Ovary (tissue), 9 donors: ENCODE measurements around the gene EYS. TPM values are rescaled to one million over a fixed set of nuclear protein-coding genes. Genes with fewer than 3 reads are reported as not detected.

ENCODE experiments used
- DNase-seq, 5 donors: peaks; one replicate each; pipeline ENCODE4 v3.0.0-alpha.2; 2019 to 2020
- H3K27ac ChIP-seq, 2 donors: fragments of 200-600 bp; one replicate each; pipeline versions ENCODE4 v1.5.1 to v1.8.0; 2019 to 2022
- H3K27me3 ChIP-seq: fragments of 200-600 bp; one replicate; pipeline ENCODE4 v1.8.0; 2022
- H3K36me3 ChIP-seq: fragments of 200-600 bp; sonication (generic); one replicate; pipeline ENCODE4 v1.5.1; 2019
- H3K4me1 ChIP-seq: one replicate; pipeline ENCODE4 v1.8.1; 2013; ENCODE audit warnings: mild to moderate bottlenecking, moderate library complexity; ENCODE audit not compliant: insufficient read depth
- H3K4me3 ChIP-seq: fragments of 200-600 bp; sonication (generic); one replicate; pipeline ENCODE4 v1.5.1; 2017
- H3K9me3 ChIP-seq, 2 donors: fragments of 200-600 bp in 1 of 2; sonication (generic) in 1 of 2; one replicate each; pipeline versions ENCODE4 v1.5.1 to v1.8.1; 2013 to 2019; ENCODE audit warnings: mild to moderate bottlenecking in 1 of 2, moderate library complexity in 1 of 2
- CTCF ChIP-seq, 3 donors: fragments of 450-650 bp in 2 of 3; fragments of 200-600 bp in 1 of 3; IDR thresholded peaks; one replicate each; pipeline versions ENCODE4 v1.5.1 to v1.8.0; 2016 to 2022; ENCODE audit warnings: antibody characterized with exemption in 3 of 3, mild to moderate bottlenecking in 1 of 3
- EP300 ChIP-seq: sonication (generic); formaldehyde crosslinking; IDR thresholded peaks from one replicate; pipeline ENCODE4 v1.6.1; 2017; ENCODE audit warnings: antibody characterized with exemption
- POLR2A ChIP-seq: fragments of 450-650 bp; IDR thresholded peaks from one replicate; pipeline ENCODE4 v1.6.1; 2017; ENCODE audit warnings: antibody characterized with exemption, mild to moderate bottlenecking, moderate library complexity
- WGBS, 3 donors: extraction: QIAGEN DNeasy Blood & Tissue Kit in 1 of 3; methylation state at CpG; one replicate each; pipeline versions ENCODE4 v1.1.5 to v1.1.7; 2013 to 2017; 5-methylcytosine and 5-hydroxymethylcytosine counted together
- intact Hi-C, 4 donors: fragments of 100-400 bp; cut with DNase I; formaldehyde crosslinking; loops; one replicate each; pipeline versions ENCODE4 v1.11.0 to v1.15.1; 2022 to 2023
- polyA plus RNA-seq, 2 donors: library from polyadenylated mRNA; stranded (reverse); fragments of 200-250 nt in 1 of 2; fragments of 350-450 nt in 1 of 2; fragmentation: Illumina TruSeq in 1 of 2; extraction: RNeasy Lipid Tissue Mini Kit (QIAGEN cat#74804) in 1 of 2; gene quantifications; one replicate each; pipeline ENCODE4 v1.2.3, GENCODE V29; 2013 to 2014
- total RNA-seq, 7 donors: library from RNA; depleted of rRNA in 2 of 7; stranded (reverse); fragments of >200 nt in 2 of 7; fragmentation: NEBNext Ultra II Directional in 3 of 7; extraction: Animal tissue kit (Norgen Biotek cat#: 25700) in 3 of 7; gene quantifications; one replicate each; pipeline versions ENCODE4 v1.1.0 to v1.2.4, GENCODE V29; 2016 to 2023
- donor health status: DM: no; HTN: no; CAD: no; lungs with moderate emphysema.
- donor health status: DM: no; HTN: no; CAD: no.
- donor health status: Bipolar disorder and iron deficiency.
- donor health status: DM: yes; HTN: yes; CAD: no.
- donor health status: DM: no; HTN: no; CAD: no.
- donor health status: DM: yes; HTN: yes; CAD: no.

The EYS gene
- total and polyA plus RNA-seq, 9 donors, result under 0.01 to 0.03 (median 0.01) TPM; not detected in 6

- H3K4me1 ChIP-seq, result no peaks in the 10 kb centered on the region
- WGBS, 3 donors, result 86 to 89% (median 87%) methylated on average over 3 of the region's 3 CpGs
- H3K27me3 ChIP-seq, result no peaks in the 10 kb centered on the region
- intact Hi-C loops, result no loop called here
- no peaks in the 10 kb centered on the region for H3K9me3 ChIP-seq
- H3K4me3 ChIP-seq, result no peak overlapping the region
- no peaks in the 10 kb centered on the region for H3K36me3 ChIP-seq
- no peak overlapping the region for H3K27ac ChIP-seq
- TF ChIP-seq CTCF (IDR thresholded peaks at IDR 0.05) (no peak), POLR2A (no peak), EP300 (no peak)
- DNase-seq, result no peak
Measured at GRCh38 chr6:65719101-65719500, 12.1 kb upstream of the EYS start.

- Histone ChIP-seq H3K27me3 (no peaks in the 10 kb centered on the region), H3K9me3 (no peaks in the 10 kb centered on the region), H3K27ac (no peak overlapping the region), H3K36me3 (no peaks in the 10 kb centered on the region), H3K4me1 (no peaks in the 10 kb centered on the region), H3K4me3 (no peak overlapping the region)
- intact Hi-C loops, result no loop called here
- TF ChIP-seq CTCF (IDR thresholded peaks at IDR 0.05) (no peak), EP300 (no peak), POLR2A (no peak)
- no peak for DNase-seq
Measured at GRCh38 chr6:65711531-65711930, 4.5 kb upstream of the EYS start.

- Histone ChIP-seq H3K4me1 (no peaks in the 10 kb centered on the region), H3K9me3 (no peaks in the 10 kb centered on the region), H3K4me3 (no peak overlapping the region), H3K36me3 (no peaks in the 10 kb centered on the region), H3K27ac (no peak overlapping the region), H3K27me3 (no peaks in the 10 kb centered on the region)
- 94 to 100% (median 95%) methylated on average over 5 of the region's 5 CpGs for WGBS, 3 donors
- TF ChIP-seq CTCF (IDR thresholded peaks at IDR 0.05), result no peak
- no peak for TF ChIP-seq POLR2A
- TF ChIP-seq EP300, result no peak
- intact Hi-C loops, result no loop called here
- no peak for DNase-seq
Measured at GRCh38 chr6:65709099-65709830, 2.2 kb upstream of the EYS start.

GRCh38 chr6:65708162-65708561 is 1.1 kb upstream of the EYS start:
- WGBS, 3 donors, result 92 to 98% (median 96%) methylated on average over 1 of the region's 1 CpG
- intact Hi-C loops, result no loop called here
- DNase-seq, result no peak
- Histone ChIP-seq H3K4me1 (no peaks in the 10 kb centered on the region), H3K4me3 (no peak overlapping the region), H3K36me3 (no peaks in the 10 kb centered on the region), H3K9me3 (no peaks in the 10 kb centered on the region), H3K27me3 (no peaks in the 10 kb centered on the region), H3K27ac (no peak overlapping the region)
- TF ChIP-seq EP300 (no peak), POLR2A (no peak), CTCF (IDR thresholded peaks at IDR 0.05) (no peak)
